Smooth muscle cell (in vitro differentiated cells): ENCODE measurements around the gene RERE. TPM values are rescaled to one million over a fixed set of nuclear protein-coding genes. Genes with fewer than 3 reads are reported as not detected.

ENCODE experiments used
- DNase-seq: peaks from one replicate; lab custom pipeline; 2025; ENCODE audit not compliant: unreplicated experiment; lab: John Stamatoyannopoulos, UW
- H2AFZ ChIP-seq: fragments of 200-600 bp; sonication (generic); 2 replicates; pipeline ENCODE4 v1.6.0; 2016; ENCODE audit warnings: antibody characterized with exemption, low read depth, mild to moderate bottlenecking
- H3F3A ChIP-seq: fragments of 200-600 bp; sonication (generic); 2 replicates; pipeline ENCODE4 v1.6.0; 2017; ENCODE audit warnings: antibody characterized with exemption, low read depth
- H3K27ac ChIP-seq: fragments of 200-600 bp; sonication (generic); 2 replicates; pipeline ENCODE4 v1.5.1; 2016; ENCODE audit warnings: low read depth, mild to moderate bottlenecking
- H3K27me3 ChIP-seq: fragments of 200-600 bp; sonication (generic); 2 replicates; pipeline ENCODE4 v1.6.1; 2016; ENCODE audit warnings: low read depth, mild to moderate bottlenecking
- H3K36me3 ChIP-seq: fragments of 200-600 bp; sonication (generic); 2 replicates; pipeline ENCODE4 v1.5.1; 2016; ENCODE audit warnings: low read depth
- H3K4me1 ChIP-seq: fragments of 200-600 bp; sonication (generic); 2 replicates; pipeline ENCODE4 v1.5.1; 2016; ENCODE audit warnings: low read depth
- H3K4me2 ChIP-seq: fragments of 200-600 bp; sonication (generic); 2 replicates; pipeline ENCODE4 v1.6.0; 2016; ENCODE audit warnings: mild to moderate bottlenecking
- H3K4me3 ChIP-seq: fragments of 200-600 bp; sonication (generic); 2 replicates; pipeline ENCODE4 v1.5.1; 2016; ENCODE audit warnings: mild to moderate bottlenecking
- H3K79me2 ChIP-seq: fragments of 200-600 bp; sonication (generic); 2 replicates; pipeline ENCODE4 v1.6.0; 2016; ENCODE audit warnings: low read depth, mild to moderate bottlenecking
- H3K9ac ChIP-seq: fragments of 200-600 bp; sonication (generic); 2 replicates; pipeline ENCODE4 v1.6.0; 2016; ENCODE audit warnings: low read depth
- H3K9me3 ChIP-seq: fragments of 200-600 bp; sonication (generic); replicated peaks from 2 replicates; pipeline ENCODE4 v1.5.1; 2016; ENCODE audit warnings: low read depth
- H4K20me1 ChIP-seq: fragments of 200-600 bp; sonication (generic); 2 replicates; pipeline ENCODE4 v1.6.0; 2016; ENCODE audit warnings: low read depth
- CTCF ChIP-seq: fragments of 200-600 bp; sonication (generic); IDR thresholded peaks from 2 replicates; pipeline ENCODE4 v1.5.1; 2017; ENCODE audit warnings: borderline replicate concordance, mild to moderate bottlenecking, antibody characterized with exemption; ENCODE audit not compliant: insufficient read depth, poor library complexity, severe bottlenecking
- WGBS: methylation state at CpG from one replicate; pipeline ENCODE4 v1.1.7; 2016; ENCODE audit warnings: low lambda C conversion rate; 5-methylcytosine and 5-hydroxymethylcytosine counted together
- polyA plus RNA-seq: library from polyadenylated mRNA; unstranded; fragments of >200 nt; fragmentation: Nextera tagmentation; extraction: Ambion mirVana; gene quantifications from 2 replicates; pipeline ENCODE4 v1.2.1, GENCODE V29; 2016
- total RNA-seq: library from RNA; depleted of rRNA; stranded (reverse); fragments of >200 nt; gene quantifications from 2 replicates; pipeline ENCODE4 v1.2.3, GENCODE V29; 2014

RERE gene
- total and polyA plus RNA-seq, 2 experiments from 2014 or later: 45.6 to 59.2 TPM

GRCh38 chr1:8669606-8670335 lies 147.7 kb downstream of the RERE start:
- Histone ChIP-seq H3K4me2 (peak overlapping the region; percentile 62), H3K36me3 (no peaks in the 10 kb centered on the region), H2AFZ (no peak overlapping the region), H3K9ac (peak overlapping the region; percentile 7), H3K79me2 (peaks cover 96% of the 10 kb centered on the region), H4K20me1 (peaks cover 97% of the 10 kb centered on the region), H3K4me1 (peaks cover 47% of the 10 kb centered on the region), H3K27ac (peak overlapping the region; percentile 47), H3K27me3 (no peaks in the 10 kb centered on the region), H3K4me3 (no peak overlapping the region), H3F3A (peaks cover 16% of the 10 kb centered on the region), H3K9me3 (no peaks in the 10 kb centered on the region)
- WGBS: 61% methylated on average over 4 of the region's 4 CpGs
- no peak for DNase-seq
- no peak for TF ChIP-seq CTCF

- DNase-seq: no peak
- Histone ChIP-seq H3K27ac (peak overlapping the region; percentile 56), H3F3A (peaks cover 16% of the 10 kb centered on the region), H3K4me3 (no peak overlapping the region), H3K4me2 (peak overlapping the region; percentile 15), H3K4me1 (peaks cover 50% of the 10 kb centered on the region), H4K20me1 (peaks cover 97% of the 10 kb centered on the region), H3K36me3 (no peaks in the 10 kb centered on the region), H2AFZ (no peak overlapping the region), H3K9me3 (no peaks in the 10 kb centered on the region), H3K79me2 (peaks cover 96% of the 10 kb centered on the region), H3K9ac (peak overlapping the region; percentile 13), H3K27me3 (no peaks in the 10 kb centered on the region)
- WGBS: 69% methylated on average over 5 of the region's 5 CpGs
- no peak for TF ChIP-seq CTCF
These were observed 149.4 kb downstream of the RERE start for GRCh38 chr1:8667869-8668594.

- Histone ChIP-seq H2AFZ (no peak overlapping the region), H3K4me1 (peaks cover 62% of the 10 kb centered on the region), H3K27ac (peak overlapping the region; percentile 6), H3K27me3 (no peaks in the 10 kb centered on the region), H3K9me3 (no peaks in the 10 kb centered on the region), H3K4me3 (no peak overlapping the region), H4K20me1 (peaks cover 96% of the 10 kb centered on the region), H3K9ac (no peak overlapping the region), H3F3A (peaks cover 22% of the 10 kb centered on the region), H3K4me2 (peak overlapping the region; percentile 59), H3K36me3 (no peaks in the 10 kb centered on the region), H3K79me2 (peaks cover 93% of the 10 kb centered on the region)
- WGBS: 58% methylated on average over 5 of the region's 5 CpGs
- DNase-seq: no peak
- TF ChIP-seq CTCF: no peak
These were observed 150.9 kb downstream of the RERE start for GRCh38 chr1:8666389-8667167.
